Spleen (tissue), 11 donors: ENCODE results near the gene CUTA. TPM values are rescaled to one million over a fixed set of nuclear protein-coding genes. Genes with fewer than 3 reads are reported as not detected.
"Not testable (repeated sequence)": the region's sequence is repeated elsewhere in the genome, so short reads cannot be mapped to it uniquely, and the experiment has no call there.

Experiments used
- DNase-seq: peaks from one replicate; pipeline ENCODE4 v3.0.0-alpha.2; 2020
- H3K27ac ChIP-seq, 8 donors: fragments of 200-600 bp; sonication (generic) in 7 of 8; 1 replicate in 4 of 8; 2 replicates in 4 of 8; pipeline versions ENCODE4 v1.5.0 to v1.8.0; 2016 to 2021; ENCODE audit warnings: inconsistent platforms in 4 of 8, mild to moderate bottlenecking in 4 of 8, moderate library complexity in 1 of 8
- H3K27me3 ChIP-seq, 7 donors: fragments of 200-600 bp; sonication (generic) in 6 of 7; replicated peaks in 1 of 7; 1 replicate in 4 of 7; 2 replicates in 3 of 7; pipeline versions ENCODE4 v1.5.0 to v1.8.0; 2016 to 2021; ENCODE audit warnings: inconsistent platforms in 3 of 7, mild to moderate bottlenecking in 1 of 7
- H3K36me3 ChIP-seq, 6 donors: fragments of 200-600 bp; sonication (generic) in 5 of 6; 1 replicate in 4 of 6; 2 replicates in 2 of 6; pipeline versions ENCODE4 v1.5.0 to v1.8.0; 2016 to 2021; ENCODE audit warnings: inconsistent platforms in 2 of 6
- H3K4me1 ChIP-seq, 6 donors: fragments of 200-600 bp; sonication (generic) in 5 of 6; 1 replicate in 3 of 6; 2 replicates in 3 of 6; pipeline versions ENCODE4 v1.5.0 to v1.8.0; 2016 to 2021; ENCODE audit warnings: inconsistent platforms in 3 of 6
- H3K4me3 ChIP-seq, 8 donors: fragments of 200-600 bp; sonication (generic) in 7 of 8; 1 replicate in 4 of 8; 2 replicates in 4 of 8; pipeline versions ENCODE4 v1.5.0 to v1.8.0; 2016 to 2021; ENCODE audit warnings: inconsistent platforms in 4 of 8, mild to moderate bottlenecking in 4 of 8, moderate library complexity in 2 of 8
- H3K9me3 ChIP-seq, 8 donors: fragments of 200-600 bp; sonication (generic) in 7 of 8; 1 replicate in 4 of 8; 2 replicates in 4 of 8; pipeline versions ENCODE4 v1.5.0 to v1.8.0; 2016 to 2021; ENCODE audit warnings: inconsistent platforms in 4 of 8
- POLR2A ChIP-seq, 3 donors: fragments of 450-650 bp; IDR thresholded peaks; one replicate each; pipeline ENCODE4 v1.5.1; 2017; ENCODE audit warnings: antibody characterized with exemption in 3 of 3, mild to moderate bottlenecking in 1 of 3
- POLR2AphosphoS5 ChIP-seq, 3 donors: sonication (generic); formaldehyde crosslinking; IDR thresholded peaks; one replicate each; pipeline ENCODE4 v1.5.1; 2017; ENCODE audit warnings: antibody characterized with exemption in 3 of 3
- WGBS, 5 donors: extraction: QIAGEN DNeasy Blood & Tissue Kit in 3 of 5; methylation state at CpG; one replicate each; pipeline versions ENCODE4 v1.1.5 to v1.1.7; 2013 to 2018; 5-methylcytosine and 5-hydroxymethylcytosine counted together
- intact Hi-C: fragments of 100-400 bp; cut with DNase I; formaldehyde crosslinking; loops from one replicate; pipeline ENCODE4 v1.15.0; 2023; ENCODE audit warnings: low total_unique reads
- polyA plus RNA-seq, 3 donors: library from polyadenylated mRNA; stranded (reverse); fragments of 200-250 nt; gene quantifications; one replicate each; pipeline ENCODE4 v1.2.1, GENCODE V29; 2013
- total RNA-seq, 7 donors: library from RNA; depleted of rRNA in 3 of 7; stranded (reverse); fragments of >200 nt in 3 of 7; fragmentation: NEBNext Ultra II Directional in 4 of 7; extraction: Animal tissue kit (Norgen Biotek cat#: 25700) in 4 of 7; gene quantifications; one replicate each; pipeline versions ENCODE4 v1.1.0 to v1.2.1, GENCODE V29; 2016 to 2021
- TF ChIP-seq, protein P1 (sequence below), 11 experiments: fragments of 200-600 bp in 7 of 11; fragments of 450-650 bp in 4 of 11; sonication (generic) in 4 of 11; IDR thresholded peaks in 8 of 11; conservative IDR thresholded peaks in 3 of 11; 1 replicate in 7 of 11; 2 replicates in 4 of 11; pipeline versions ENCODE4 v1.4.0 to v1.8.0; 2016 to 2021; ENCODE audit warnings: antibody characterized with exemption in 11 of 11, inconsistent platforms in 4 of 11, mild to moderate bottlenecking in 1 of 11
- donor health status: healthy with polysubstance abuse.
- donor health status: DM: no; HTN: no; CAD: no; lungs with moderate emphysema.
- donor health status: DM: no; HTN: no; CAD: no.
- donor health status: Bipolar disorder and iron deficiency.
- donor health status: healthy.
- donor health status: DM: no; HTN: no; CAD: no.
- donor health status: DM: yes; HTN: yes; CAD: no.

The CUTA gene
- total and polyA plus RNA-seq, 10 donors = 113 to 225 (median 137) TPM

DNA sequence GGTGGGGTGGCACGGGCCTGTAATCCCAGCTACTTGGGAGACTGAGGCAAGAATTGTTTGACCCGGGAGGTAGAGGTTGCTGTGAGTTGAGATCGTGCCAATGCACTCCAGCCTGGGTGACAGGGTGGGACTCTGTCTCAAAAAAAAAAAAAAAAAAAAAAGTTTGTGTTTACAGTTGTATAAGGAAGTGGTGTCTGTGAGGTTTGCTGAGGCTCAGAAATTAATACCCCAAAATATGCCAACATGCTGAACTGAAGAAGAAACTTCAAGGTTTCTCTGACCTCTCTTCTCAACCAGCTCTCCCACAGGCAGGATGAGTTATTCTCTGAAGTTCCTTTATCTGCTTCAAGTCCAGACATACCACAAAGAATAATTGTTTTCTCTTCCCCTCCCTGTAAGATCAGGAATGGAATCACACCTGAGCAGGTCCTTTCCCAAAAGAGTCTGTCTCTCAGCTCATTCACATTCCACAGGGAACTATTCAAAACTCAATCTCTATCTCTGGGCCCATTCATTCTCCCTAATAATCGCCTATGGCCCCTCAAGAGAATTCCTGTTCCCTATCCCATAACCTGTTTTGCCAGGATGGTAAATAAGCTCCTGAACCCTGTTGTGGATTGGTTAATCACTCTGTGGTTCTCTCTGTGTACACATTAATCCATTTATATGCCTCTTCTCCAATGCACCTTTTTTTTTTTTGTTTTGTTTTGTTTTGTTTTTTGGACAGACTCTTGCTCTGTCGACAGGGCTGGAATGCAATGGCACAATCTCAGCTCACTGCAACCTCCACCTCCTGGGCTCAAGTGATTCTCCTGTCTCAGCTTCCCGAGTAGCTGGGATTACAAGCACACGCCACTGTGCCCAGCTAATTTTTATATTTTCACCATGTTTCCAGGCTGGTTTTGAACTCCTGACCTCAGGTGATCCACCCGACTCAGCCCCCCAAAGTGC lies 43.7 kb downstream of the CUTA start:
- 75 to 83% (median 77%) methylated on average over 8 of the region's 8 CpGs for WGBS, 5 donors
- Histone ChIP-seq H3K36me3 (no peaks in the 10 kb centered on the region), H3K27ac (peak overlapping the region in 4 of 8 donors; percentile 46 to 76 (median 66))

DNA sequence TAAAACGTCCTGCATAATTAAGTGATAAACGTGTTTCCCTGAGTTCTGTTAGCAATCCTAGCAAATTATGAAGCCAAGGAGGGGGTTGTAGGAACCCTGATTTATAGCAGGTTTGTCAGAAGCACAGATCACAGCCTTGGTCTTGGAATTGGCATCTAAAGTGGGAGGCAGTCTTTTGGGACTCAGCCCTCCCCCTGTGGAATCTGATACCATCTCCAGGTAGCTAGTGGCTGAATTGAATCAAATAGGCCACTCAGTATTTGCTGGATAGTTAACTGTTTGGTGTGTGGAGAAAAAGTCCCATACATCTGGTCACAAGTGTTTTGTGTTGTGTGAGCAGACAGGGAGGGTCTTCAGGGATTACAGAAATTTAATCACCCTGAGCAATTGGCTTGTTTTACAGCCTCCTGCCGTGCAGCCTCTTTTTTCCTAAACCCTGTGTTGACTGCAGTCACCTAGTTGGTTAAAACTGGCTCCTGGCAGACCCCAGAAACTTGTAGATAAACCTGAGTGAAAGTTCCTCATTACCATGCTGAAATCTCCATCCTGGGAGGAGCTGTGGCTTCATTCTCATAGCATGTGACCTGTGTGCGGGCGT lies 45.3 kb downstream of the CUTA start:
- no peaks in the 10 kb centered on the region for H3K27me3 ChIP-seq
- no peak overlapping the region for H3K27ac ChIP-seq
- WGBS, 5 donors = 35 to 46% (median 42%) methylated on average over 5 of the region's 5 CpGs
- intact Hi-C loops = no loop called here
- no peaks in the 10 kb centered on the region for H3K36me3 ChIP-seq
- H3K4me1 ChIP-seq = peaks cover 3 to 37% (median 17%) of the 10 kb centered on the region in 6 donors
- TF ChIP-seq, protein P1, sequence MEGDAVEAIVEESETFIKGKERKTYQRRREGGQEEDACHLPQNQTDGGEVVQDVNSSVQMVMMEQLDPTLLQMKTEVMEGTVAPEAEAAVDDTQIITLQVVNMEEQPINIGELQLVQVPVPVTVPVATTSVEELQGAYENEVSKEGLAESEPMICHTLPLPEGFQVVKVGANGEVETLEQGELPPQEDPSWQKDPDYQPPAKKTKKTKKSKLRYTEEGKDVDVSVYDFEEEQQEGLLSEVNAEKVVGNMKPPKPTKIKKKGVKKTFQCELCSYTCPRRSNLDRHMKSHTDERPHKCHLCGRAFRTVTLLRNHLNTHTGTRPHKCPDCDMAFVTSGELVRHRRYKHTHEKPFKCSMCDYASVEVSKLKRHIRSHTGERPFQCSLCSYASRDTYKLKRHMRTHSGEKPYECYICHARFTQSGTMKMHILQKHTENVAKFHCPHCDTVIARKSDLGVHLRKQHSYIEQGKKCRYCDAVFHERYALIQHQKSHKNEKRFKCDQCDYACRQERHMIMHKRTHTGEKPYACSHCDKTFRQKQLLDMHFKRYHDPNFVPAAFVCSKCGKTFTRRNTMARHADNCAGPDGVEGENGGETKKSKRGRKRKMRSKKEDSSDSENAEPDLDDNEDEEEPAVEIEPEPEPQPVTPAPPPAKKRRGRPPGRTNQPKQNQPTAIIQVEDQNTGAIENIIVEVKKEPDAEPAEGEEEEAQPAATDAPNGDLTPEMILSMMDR (IDR thresholded peaks at IDR 0.05 in 8 of 11, conservative IDR thresholded peaks at IDR 0.05 in 3 of 11) = no peak
- TF ChIP-seq POLR2A (IDR thresholded peaks at IDR 0.05) = no peak
- no peak for TF ChIP-seq POLR2AphosphoS5 (IDR thresholded peaks at IDR 0.05)
- no peak for DNase-seq
- H3K4me3 ChIP-seq = no peak overlapping the region
- no peaks in the 10 kb centered on the region for H3K9me3 ChIP-seq

More for the DNA sequence above, 43.7 kb downstream of the CUTA start:
- no peaks in the 10 kb centered on the region for H3K27me3 ChIP-seq
- H3K9me3 ChIP-seq = no peaks in the 10 kb centered on the region
- peaks cover 3 to 37% (median 17%) of the 10 kb centered on the region in 6 donors for H3K4me1 ChIP-seq
- TF ChIP-seq POLR2AphosphoS5 (IDR thresholded peaks at IDR 0.05) = no peak
- TF ChIP-seq POLR2A (IDR thresholded peaks at IDR 0.05) = no peak
- TF ChIP-seq, protein P1 (IDR thresholded peaks at IDR 0.05 in 8 of 11, conservative IDR thresholded peaks at IDR 0.05 in 3 of 11) = no peak
- no peak overlapping the region for H3K4me3 ChIP-seq
- DNase-seq = no peak
- intact Hi-C loops = no loop called here

DNA sequence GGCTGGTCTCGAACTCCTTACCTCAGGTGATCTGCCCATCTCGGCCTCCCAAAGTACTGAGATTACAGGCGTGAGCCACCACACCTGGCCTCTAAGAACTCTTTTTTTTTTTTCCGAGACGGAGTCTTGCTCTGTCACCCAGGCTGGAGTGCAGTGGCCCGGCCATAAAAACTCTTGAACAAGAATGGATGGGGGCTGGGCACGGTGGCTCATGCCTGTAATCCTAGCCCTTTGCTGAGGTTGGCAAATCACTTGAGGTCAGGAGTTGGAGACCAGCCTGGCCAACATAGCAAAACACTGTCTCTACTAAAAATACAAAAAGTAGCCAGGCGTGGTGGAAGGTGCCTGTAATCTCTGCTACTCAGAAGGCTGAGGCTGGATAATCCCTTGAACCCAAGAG lies 46.0 kb downstream of the CUTA start:
- H3K36me3 ChIP-seq, H3K9me3 ChIP-seq, H3K27ac ChIP-seq, H3K27me3 ChIP-seq, H3K4me3 ChIP-seq, DNase-seq, intact Hi-C loops: not testable (repeated sequence)
- H3K4me1 ChIP-seq = peaks cover 3 to 37% (median 17%) of the 10 kb centered on the region in 6 donors
- WGBS, 5 donors = 86 to 97% (median 95%) methylated on average over 8 of the region's 8 CpGs

DNA sequence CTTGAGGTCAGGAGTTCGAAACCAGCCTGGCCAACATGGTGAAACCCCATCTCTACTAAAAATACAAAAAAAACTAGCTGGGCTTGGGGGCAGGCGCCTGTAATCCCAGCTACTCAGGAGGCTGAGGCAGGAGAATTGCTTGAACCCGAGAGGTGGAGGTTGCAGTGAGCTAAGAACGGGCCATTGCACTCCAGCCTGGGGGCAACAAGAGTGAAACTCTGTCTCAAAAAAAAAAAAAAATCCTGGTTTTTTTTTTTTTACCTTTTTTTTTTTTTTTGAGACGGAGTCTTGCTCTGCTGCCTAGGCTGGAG lies 50.2 kb downstream of the CUTA start:
- DNase-seq, H3K4me1 ChIP-seq, H3K4me3 ChIP-seq, intact Hi-C loops, H3K27ac ChIP-seq, H3K27me3 ChIP-seq, H3K9me3 ChIP-seq, H3K36me3 ChIP-seq: not testable (repeated sequence)
- WGBS, 5 donors = 84 to 97% (median 94%) methylated on average over 4 to 5 of the region's 5 CpGs

DNA sequence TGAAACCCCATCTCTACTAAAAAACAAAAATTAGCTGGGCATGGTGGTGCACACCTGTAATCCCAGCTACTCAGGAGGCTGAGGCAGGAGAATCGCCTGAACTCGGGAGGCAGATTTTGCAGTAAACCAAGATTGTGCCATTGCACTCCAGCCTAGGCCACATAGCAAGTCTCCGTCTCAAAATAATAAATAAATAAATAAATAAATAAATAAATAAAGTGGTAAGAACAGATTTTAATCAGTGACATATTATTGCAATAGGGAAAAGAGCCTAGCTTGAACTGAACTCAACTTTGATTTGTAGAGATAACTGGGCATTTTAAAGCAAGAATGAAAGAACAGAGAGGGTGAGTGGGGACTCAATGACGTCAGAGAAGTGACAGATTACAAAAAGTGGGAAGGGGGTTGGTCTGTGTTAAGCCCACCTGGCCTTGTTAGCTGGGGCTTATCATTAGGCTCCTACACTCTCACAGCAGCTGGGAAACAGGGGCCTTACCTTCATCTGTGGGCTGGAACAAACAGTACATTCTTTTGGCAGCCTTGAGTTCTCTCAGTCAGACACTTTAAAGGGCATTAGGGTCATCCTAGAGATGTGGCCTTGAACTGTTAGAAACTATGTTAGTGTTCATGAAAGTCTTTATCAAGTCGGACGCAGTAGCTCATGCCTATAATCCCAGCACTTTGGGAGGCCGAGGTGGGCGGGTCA lies 50.7 kb downstream of the CUTA start:
- Histone ChIP-seq H3K27ac (no peak overlapping the region), H3K36me3 (no peaks in the 10 kb centered on the region), H3K4me1 (no peaks in the 10 kb centered on the region), H3K27me3 (no peaks in the 10 kb centered on the region), H3K4me3 (no peak overlapping the region), H3K9me3 (no peaks in the 10 kb centered on the region)
- DNase-seq = no peak
- TF ChIP-seq POLR2A (IDR thresholded peaks at IDR 0.05) (no peak), POLR2AphosphoS5 (IDR thresholded peaks at IDR 0.05) (no peak)
- TF ChIP-seq, protein P1 (IDR thresholded peaks at IDR 0.05 in 8 of 11, conservative IDR thresholded peaks at IDR 0.05 in 3 of 11) = no peak
- intact Hi-C loops = no loop called here
- WGBS, 5 donors = 79 to 93% (median 81%) methylated on average over 8 of the region's 8 CpGs
